SH-SY5Y (cell line): ENCODE measurements around the gene ACOT11.

Source experiments
- GATA2 ChIP-seq: IDR thresholded peaks from 2 replicates; pipeline ENCODE4 v1.6.1; 2011; ENCODE audit warnings: mild to moderate bottlenecking, low read depth, low read length
- GATA3 ChIP-seq: IDR thresholded peaks from 2 replicates; pipeline ENCODE4 v1.6.1; 2011; ENCODE audit warnings: low read depth, mild to moderate bottlenecking, low read length, moderate library complexity

DNA sequence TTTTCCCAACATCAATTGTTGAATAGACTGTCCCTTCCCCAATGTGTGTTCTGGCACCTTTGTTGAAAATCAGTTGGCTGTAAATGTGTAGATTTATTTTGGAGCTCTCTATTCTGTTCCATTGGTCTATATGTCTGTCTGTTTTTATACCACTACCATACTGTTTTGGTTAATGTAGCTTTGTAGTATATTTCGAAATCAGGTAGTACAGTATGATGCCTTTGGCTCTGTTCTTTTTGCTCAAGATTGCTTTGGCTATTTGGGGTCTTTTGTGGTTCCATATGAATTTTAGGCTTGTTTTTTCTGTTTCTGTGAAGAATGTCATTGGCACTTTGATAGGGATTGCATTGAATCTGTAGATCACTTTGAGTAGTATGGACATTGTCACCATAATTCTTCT, 8.1 kb downstream of the ACOT11 start:
- TF ChIP-seq GATA3: no peak
- no peak for TF ChIP-seq GATA2
